Fibroblast of skin of abdomen (primary cell): Measurements from ENCODE around the gene MIP.
"Not testable (repeated sequence)": the region's sequence is repeated elsewhere in the genome, so short reads cannot be mapped to it uniquely, and the experiment has no call there.

Source experiments
- DNase-seq: peaks from one replicate; pipeline ENCODE4 v3.0.0-alpha.2; 2013

MIP gene

DNA sequence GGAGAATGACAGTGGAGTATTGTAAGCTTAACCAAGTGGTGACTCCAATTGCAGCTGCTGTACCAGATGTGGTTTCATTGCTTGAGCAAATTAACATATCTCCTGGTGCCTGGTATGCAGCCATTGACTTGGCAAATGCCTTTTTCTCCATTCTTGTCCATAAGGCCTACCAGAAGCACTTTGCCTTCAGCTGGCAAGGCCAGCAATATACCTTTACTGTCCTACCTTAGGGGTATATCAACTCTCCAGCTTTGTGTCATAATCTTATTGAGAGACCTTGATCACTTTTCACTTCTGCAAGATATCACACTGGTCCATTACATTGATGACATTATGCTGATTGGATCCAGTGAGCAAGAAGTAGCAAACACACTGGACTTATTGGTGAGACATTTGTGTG lies 52.8 kb downstream of the MIP start:
- not testable (repeated sequence) for DNase-seq

- not testable (repeated sequence) for DNase-seq
Observed at GRCh38 chr12:56401125-56401524, 53.3 kb downstream of the MIP start.
